Stomach (tissue), 9 donors: Measurements from ENCODE around the gene CENPP. TPM values are rescaled to one million over a fixed set of nuclear protein-coding genes. Genes with fewer than 3 reads are reported as not detected.

Source experiments
- DNase-seq, 2 donors: peaks; one replicate each; pipeline versions ENCODE4 v3.0.0 to v3.0.0-alpha.2; 2013 to 2019
- H3K27ac ChIP-seq, 5 donors: fragments of 200-600 bp in 4 of 5; sonication (generic) in 4 of 5; one replicate each; pipeline ENCODE4 v1.5.1; 2013 to 2019; ENCODE audit warnings: mild to moderate bottlenecking in 1 of 5, moderate library complexity in 1 of 5
- H3K27me3 ChIP-seq, 3 donors: fragments of 200-600 bp; sonication (generic); one replicate each; pipeline ENCODE4 v1.5.1; 2017 to 2019; ENCODE audit warnings: mixed run types in 1 of 3
- H3K36me3 ChIP-seq, 4 donors: fragments of 200-600 bp; sonication (generic); 1 replicate in 3 of 4; 2 replicates in 1 of 4; pipeline ENCODE4 v1.5.1; 2016 to 2019
- H3K4me1 ChIP-seq, 4 donors: fragments of 200-600 bp; sonication (generic); one replicate each; pipeline ENCODE4 v1.5.1; 2016 to 2019
- H3K4me3 ChIP-seq, 4 donors: fragments of 200-600 bp; sonication (generic) in 3 of 4; one replicate each; pipeline ENCODE4 v1.5.1; 2016 to 2019; ENCODE audit warnings: mild to moderate bottlenecking in 1 of 4
- H3K9me3 ChIP-seq, 4 donors: fragments of 200-600 bp; sonication (generic); one replicate each; pipeline ENCODE4 v1.5.1; 2016 to 2019
- EP300 ChIP-seq: sonication (generic); formaldehyde crosslinking; IDR thresholded peaks from one replicate; pipeline ENCODE4 v1.6.1; 2017; ENCODE audit warnings: antibody characterized with exemption
- POLR2A ChIP-seq, 4 donors: fragments of 450-650 bp; IDR thresholded peaks; one replicate each; pipeline ENCODE4 v1.6.1; 2016; ENCODE audit warnings: antibody characterized with exemption in 4 of 4, control low read depth in 2 of 4, mild to moderate bottlenecking in 1 of 4, moderate library complexity in 1 of 4
- POLR2AphosphoS5 ChIP-seq, 3 donors: sonication (generic); formaldehyde crosslinking; IDR thresholded peaks; one replicate each; pipeline ENCODE4 v1.6.1; 2016; ENCODE audit warnings: antibody characterized with exemption in 3 of 3
- WGBS, 5 donors: extraction: QIAGEN DNeasy Blood & Tissue Kit in 3 of 5; methylation state at CpG; one replicate each; pipeline versions ENCODE4 v1.1.5 to v1.1.7; 2013 to 2018; 5-methylcytosine and 5-hydroxymethylcytosine counted together
- intact Hi-C: fragments of 100-400 bp; cut with DNase I; formaldehyde crosslinking; loops from one replicate; pipeline ENCODE4 v1.15.1; 2023; ENCODE audit warnings: low total_unique reads
- polyA plus RNA-seq, 3 donors: library from polyadenylated mRNA; stranded (reverse); fragments of 200-250 nt; gene quantifications; one replicate each; pipeline ENCODE4 v1.2.3, GENCODE V29; 2013
- total RNA-seq, 5 donors: library from RNA; depleted of rRNA; stranded (reverse); fragments of >200 nt; gene quantifications; one replicate each; pipeline versions ENCODE4 v1.1.0 to v1.2.3, GENCODE V29; 2014 to 2016
- TF ChIP-seq, protein P1 (sequence below), 7 experiments: fragments of 450-650 bp in 4 of 7; fragments of 200-600 bp in 3 of 7; sonication (generic) in 3 of 7; IDR thresholded peaks; one replicate each; pipeline ENCODE4 v1.5.1; 2016 to 2019; ENCODE audit warnings: antibody characterized with exemption in 7 of 7, control low read depth in 2 of 7, mild to moderate bottlenecking in 1 of 7
- donor health status: healthy with polysubstance abuse.
- donor health status: Bipolar disorder and iron deficiency.
- donor health status: healthy.

CENPP gene
- total and polyA plus RNA-seq, 8 donors = 1.3 to 37.9 (median 3.2) TPM

DNA sequence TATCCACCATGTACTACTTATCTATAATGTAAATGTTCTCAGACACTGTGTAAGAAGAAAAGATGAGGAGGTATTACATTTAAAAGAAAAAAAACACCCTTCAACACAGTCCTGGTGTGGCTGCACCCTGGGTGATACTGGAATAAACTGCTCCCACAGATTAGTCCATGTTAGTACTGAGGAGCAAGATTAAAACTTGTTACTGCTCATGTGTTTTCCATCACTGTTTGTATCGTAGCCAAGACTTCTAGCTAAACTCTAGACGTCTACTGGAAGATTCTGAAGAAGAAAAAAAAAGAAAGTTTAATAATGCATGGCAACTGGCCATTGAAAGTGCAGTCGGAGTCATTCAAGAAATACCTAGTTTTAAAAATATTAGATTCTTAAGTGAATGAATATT is 156.6 kb downstream of the CENPP start, which contains the start of gene ASPN:
ASPN (minus strand) TSS at position 178 of the 400 bp plus-strand sequence.
- H3K36me3 ChIP-seq = no peaks in the 10 kb centered on the region
- no peaks in the 10 kb centered on the region for H3K27me3 ChIP-seq
- intact Hi-C loops = no loop called here
- peak within 1 kb of the TSS in 4 of 5 donors; percentile 69 to 82 (median 78) for H3K27ac ChIP-seq
- TF ChIP-seq POLR2A (IDR thresholded peaks at IDR 0.05) (no peak), POLR2AphosphoS5 (IDR thresholded peaks at IDR 0.05) (peak in 2 of 3 donors; percentile 11 to 28)
- DNase-seq = peak in 1 of 2 donors; percentile 91
- 24 to 50% (median 44%) methylated on average over 3 of the region's 3 CpGs for WGBS, 5 donors
- no peak within 1 kb of the TSS for H3K4me3 ChIP-seq
- H3K4me1 ChIP-seq = peaks cover 0 to 52% (median 31%) of the 10 kb centered on the region in 4 donors
- no peaks in the 10 kb centered on the region for H3K9me3 ChIP-seq

- Histone ChIP-seq H3K27me3 (no peaks in the 10 kb centered on the region), H3K27ac (peak overlapping the region in 3 of 5 donors; percentile 35 to 82 (median 38)), H3K9me3 (no peaks in the 10 kb centered on the region), H3K4me3 (no peak overlapping the region), H3K4me1 (peaks cover 0 to 56% (median 33%) of the 10 kb centered on the region in 4 donors), H3K36me3 (no peaks in the 10 kb centered on the region)
- intact Hi-C loops = no loop called here
- TF ChIP-seq EP300 (no peak), POLR2A (IDR thresholded peaks at IDR 0.05) (no peak), POLR2AphosphoS5 (IDR thresholded peaks at IDR 0.05) (no peak)
- TF ChIP-seq, protein P1, sequence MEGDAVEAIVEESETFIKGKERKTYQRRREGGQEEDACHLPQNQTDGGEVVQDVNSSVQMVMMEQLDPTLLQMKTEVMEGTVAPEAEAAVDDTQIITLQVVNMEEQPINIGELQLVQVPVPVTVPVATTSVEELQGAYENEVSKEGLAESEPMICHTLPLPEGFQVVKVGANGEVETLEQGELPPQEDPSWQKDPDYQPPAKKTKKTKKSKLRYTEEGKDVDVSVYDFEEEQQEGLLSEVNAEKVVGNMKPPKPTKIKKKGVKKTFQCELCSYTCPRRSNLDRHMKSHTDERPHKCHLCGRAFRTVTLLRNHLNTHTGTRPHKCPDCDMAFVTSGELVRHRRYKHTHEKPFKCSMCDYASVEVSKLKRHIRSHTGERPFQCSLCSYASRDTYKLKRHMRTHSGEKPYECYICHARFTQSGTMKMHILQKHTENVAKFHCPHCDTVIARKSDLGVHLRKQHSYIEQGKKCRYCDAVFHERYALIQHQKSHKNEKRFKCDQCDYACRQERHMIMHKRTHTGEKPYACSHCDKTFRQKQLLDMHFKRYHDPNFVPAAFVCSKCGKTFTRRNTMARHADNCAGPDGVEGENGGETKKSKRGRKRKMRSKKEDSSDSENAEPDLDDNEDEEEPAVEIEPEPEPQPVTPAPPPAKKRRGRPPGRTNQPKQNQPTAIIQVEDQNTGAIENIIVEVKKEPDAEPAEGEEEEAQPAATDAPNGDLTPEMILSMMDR (IDR thresholded peaks at IDR 0.05) = no peak
- DNase-seq = peak in 1 of 2 donors; percentile 59
Observed at GRCh38 chr9:92482805-92483204, 157.1 kb downstream of the CENPP start.

DNA sequence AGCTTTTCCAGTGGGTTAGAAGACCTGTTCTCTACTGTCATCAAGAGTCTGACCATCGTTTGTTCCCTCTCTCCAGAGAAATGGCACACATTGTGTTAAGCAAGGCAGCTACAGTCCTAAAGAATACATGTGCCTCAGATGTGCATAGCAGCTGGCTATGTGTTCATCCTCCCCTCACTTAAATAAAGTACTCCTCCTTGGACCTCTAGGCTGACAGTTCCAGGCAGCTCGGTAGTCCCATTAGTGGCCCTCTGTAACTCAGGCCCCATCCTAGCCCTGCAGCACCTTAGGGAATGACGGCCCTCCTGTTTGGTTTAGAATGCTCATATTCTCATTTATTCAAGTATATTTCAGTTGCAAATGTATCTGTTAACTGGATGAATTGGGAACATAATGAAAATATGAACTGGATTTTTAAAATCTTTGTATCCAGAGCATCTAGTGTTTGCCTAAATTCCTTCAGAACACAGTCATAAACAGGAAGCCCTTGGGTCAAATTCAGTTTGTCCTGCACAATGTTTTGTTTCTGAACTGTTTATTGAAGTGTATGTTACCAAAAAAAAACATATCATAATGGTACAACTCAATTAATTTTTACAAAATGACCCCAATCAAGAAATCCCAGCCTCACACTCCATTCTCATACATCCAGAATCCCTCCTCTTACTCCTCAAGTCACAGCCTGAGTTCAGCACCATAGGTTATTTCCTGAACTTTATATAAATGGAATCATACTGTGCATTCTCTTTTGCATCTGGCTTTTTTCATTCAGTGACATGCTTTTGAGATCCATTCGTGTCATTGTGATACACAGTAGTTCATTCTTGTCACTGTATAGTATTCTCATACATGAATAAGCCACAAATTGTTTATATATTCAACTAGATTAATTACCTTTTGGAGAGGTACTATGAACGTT is 158.1 kb downstream of the CENPP start:
- H3K9me3 ChIP-seq = no peaks in the 10 kb centered on the region
- H3K36me3 ChIP-seq = no peaks in the 10 kb centered on the region
- H3K27me3 ChIP-seq = no peaks in the 10 kb centered on the region
- WGBS, 5 donors = 67 to 86% (median 81%) methylated on average over 5 of the region's 5 CpGs
- H3K27ac ChIP-seq = peak overlapping the region in 4 of 5 donors; percentile 18 to 82 (median 36)
- H3K4me3 ChIP-seq = no peak overlapping the region
- H3K4me1 ChIP-seq = peaks cover 0 to 60% (median 33%) of the 10 kb centered on the region in 4 donors
- TF ChIP-seq, protein P1 (IDR thresholded peaks at IDR 0.05) = no peak
- TF ChIP-seq POLR2AphosphoS5 (IDR thresholded peaks at IDR 0.05) (no peak), POLR2A (IDR thresholded peaks at IDR 0.05) (no peak)
- intact Hi-C loops = no loop called here
- DNase-seq = peak in 1 of 2 donors; percentile 41

DNA sequence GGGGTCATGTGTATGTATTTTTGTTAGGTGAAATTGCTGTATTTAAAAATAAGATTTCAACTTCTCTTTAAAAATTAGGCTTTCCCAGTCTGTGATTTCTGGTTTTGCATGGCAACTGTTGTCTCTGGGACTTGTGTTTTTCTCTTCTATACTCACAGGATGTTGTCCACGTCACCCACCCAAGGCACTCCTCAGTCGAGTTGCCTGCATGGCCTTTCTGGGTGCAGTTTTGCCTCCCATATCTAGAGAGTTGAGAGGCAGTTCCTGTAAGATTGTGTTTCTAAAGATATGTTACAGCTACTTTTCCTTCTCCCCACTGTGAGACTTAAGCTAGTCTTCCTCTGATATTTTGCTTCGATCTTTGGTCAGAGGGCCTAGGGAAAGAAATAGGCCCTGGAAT is 158.8 kb downstream of the CENPP start:
- no peak for DNase-seq
- Histone ChIP-seq H3K27me3 (no peaks in the 10 kb centered on the region), H3K27ac (peak overlapping the region in 2 of 5 donors; percentile 16 to 82), H3K36me3 (no peaks in the 10 kb centered on the region), H3K4me3 (no peak overlapping the region), H3K9me3 (no peaks in the 10 kb centered on the region), H3K4me1 (peaks cover 0 to 60% (median 29%) of the 10 kb centered on the region in 4 donors)
- intact Hi-C loops = no loop called here
- TF ChIP-seq POLR2A (IDR thresholded peaks at IDR 0.05) (no peak), EP300 (no peak), POLR2AphosphoS5 (IDR thresholded peaks at IDR 0.05) (no peak)
- TF ChIP-seq, protein P1 (IDR thresholded peaks at IDR 0.05) = no peak
- WGBS, 5 donors = 74 to 90% (median 86%) methylated on average over 3 of the region's 3 CpGs
